Tibial artery (tissue), 4 donors: Measurements from ENCODE around the gene MUC16.

ENCODE experiments used
- DNase-seq, 2 donors: peaks; one replicate each; pipeline ENCODE4 v3.0.0-alpha.2; 2019
- H3K27ac ChIP-seq, 2 donors: fragments of 200-600 bp; sonication (generic) in 1 of 2; 1 replicate in 1 of 2; 2 replicates in 1 of 2; pipeline ENCODE4 v1.5.1; 2018 to 2019; ENCODE audit warnings: mild to moderate bottlenecking in 1 of 2
- H3K27me3 ChIP-seq, 2 donors: fragments of 200-600 bp; sonication (generic) in 1 of 2; one replicate each; pipeline versions ENCODE4 v1.5.1 to v1.6.0; 2016 to 2019
- H3K36me3 ChIP-seq, 3 donors: fragments of 200-600 bp; sonication (generic) in 2 of 3; one replicate each; pipeline ENCODE4 v1.5.1; 2016 to 2019; ENCODE audit warnings: mild to moderate bottlenecking in 2 of 3
- H3K4me1 ChIP-seq, 4 donors: fragments of 200-600 bp; sonication (generic) in 2 of 4; 1 replicate in 3 of 4; 2 replicates in 1 of 4; pipeline ENCODE4 v1.5.1; 2016 to 2019
- H3K4me3 ChIP-seq, 2 donors: fragments of 200-600 bp; sonication (generic) in 1 of 2; 1 replicate in 1 of 2; 2 replicates in 1 of 2; pipeline ENCODE4 v1.5.1; 2018 to 2019; ENCODE audit warnings: mild to moderate bottlenecking in 2 of 2
- H3K9me3 ChIP-seq, 3 donors: fragments of 200-600 bp; sonication (generic) in 1 of 3; one replicate each; pipeline ENCODE4 v1.5.1; 2016 to 2019
- CTCF ChIP-seq, 2 experiments: fragments of 200-600 bp in 1 of 2; fragments of 450-650 bp in 1 of 2; IDR thresholded peaks; one replicate each; pipeline ENCODE4 v1.5.1; 2017 to 2019; ENCODE audit warnings: antibody characterized with exemption in 2 of 2, mild to moderate bottlenecking in 1 of 2, moderate library complexity in 1 of 2
- intact Hi-C: fragments of 100-400 bp; cut with DNase I; formaldehyde crosslinking; loops from one replicate; pipeline ENCODE4 v1.15.0; 2023; ENCODE audit warnings: low total_unique reads

Gene MUC16

DNA sequence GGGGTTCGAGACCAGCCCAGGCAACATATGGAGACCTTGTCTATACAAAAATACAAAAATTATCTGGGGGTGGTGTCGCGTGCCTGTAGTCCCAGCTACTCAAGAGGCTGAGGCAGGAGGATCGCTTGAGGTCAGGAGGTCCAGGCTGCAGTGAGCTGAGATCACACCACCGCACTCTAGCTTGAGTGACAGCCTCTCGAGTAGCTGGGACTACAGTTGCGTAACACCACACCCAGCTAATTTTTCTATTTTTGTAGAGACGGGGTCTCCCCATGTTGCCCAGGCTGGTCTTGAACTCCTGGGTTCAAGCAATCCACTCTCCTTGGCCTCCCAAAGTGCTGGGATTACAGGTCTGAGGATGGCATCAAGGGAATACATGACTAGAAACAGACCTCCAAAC is 30.8 kb upstream of the MUC16 start:
- Histone ChIP-seq H3K27me3 (no peaks in the 10 kb centered on the region), H3K36me3 (no peaks in the 10 kb centered on the region), H3K4me3 (no peak overlapping the region), H3K9me3 (no peaks in the 10 kb centered on the region), H3K4me1 (no peaks in the 10 kb centered on the region), H3K27ac (no peak overlapping the region)
- intact Hi-C loops = no loop called here
- no peak for DNase-seq
- no peak for TF ChIP-seq CTCF (IDR thresholded peaks at IDR 0.05)

DNA sequence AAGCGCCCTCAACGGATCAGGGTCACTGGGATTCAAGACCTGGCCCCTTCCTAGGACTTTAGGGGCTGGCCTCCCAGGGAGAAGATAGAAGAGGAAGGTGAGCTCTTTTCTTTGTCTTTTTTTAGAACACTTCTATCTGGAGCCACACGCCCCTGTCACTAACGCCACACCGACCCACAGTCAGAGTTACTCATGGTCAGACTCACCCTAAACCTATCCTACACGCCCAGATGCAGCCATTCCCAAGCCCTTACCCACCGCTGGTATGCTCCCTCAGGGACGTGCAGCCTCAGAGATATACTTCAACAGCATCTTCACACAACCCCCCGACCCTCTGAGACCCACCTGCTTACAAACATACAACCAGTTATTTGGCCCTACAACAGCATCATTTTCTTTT is 29.9 kb upstream of the MUC16 start:
- no peaks in the 10 kb centered on the region for H3K4me1 ChIP-seq
- no peak for TF ChIP-seq CTCF (IDR thresholded peaks at IDR 0.05)
- DNase-seq = no peak

DNA sequence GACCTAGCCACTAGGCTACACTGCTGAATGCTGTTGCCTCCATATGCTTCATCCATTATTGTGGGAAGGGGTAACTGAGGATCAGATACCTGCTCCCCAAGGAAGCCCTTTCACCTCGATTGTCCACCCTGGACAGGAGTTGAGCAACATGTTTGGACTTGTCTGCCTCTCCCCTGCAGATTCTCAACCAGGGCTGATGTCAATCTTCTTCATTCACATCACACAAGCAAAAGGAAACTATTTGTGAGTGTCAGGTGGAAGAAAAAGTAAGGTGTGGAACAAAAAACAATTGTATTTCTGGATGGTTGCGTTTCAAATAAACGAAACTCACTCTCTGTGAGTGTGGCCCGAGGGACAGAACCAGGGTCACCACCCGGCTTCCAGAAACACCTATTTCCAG is 29.5 kb upstream of the MUC16 start:
- no peaks in the 10 kb centered on the region for H3K4me1 ChIP-seq
- no peaks in the 10 kb centered on the region for H3K27me3 ChIP-seq
- no peaks in the 10 kb centered on the region for H3K36me3 ChIP-seq
- DNase-seq = no peak
- no peak for TF ChIP-seq CTCF (IDR thresholded peaks at IDR 0.05)
- H3K9me3 ChIP-seq = no peaks in the 10 kb centered on the region
- intact Hi-C loops = no loop called here
- no peak overlapping the region for H3K27ac ChIP-seq
- H3K4me3 ChIP-seq = no peak overlapping the region

More for the DNA sequence above, 29.9 kb upstream of the MUC16 start:
- no peaks in the 10 kb centered on the region for H3K36me3 ChIP-seq
- H3K27me3 ChIP-seq = no peaks in the 10 kb centered on the region
- no peaks in the 10 kb centered on the region for H3K9me3 ChIP-seq
- H3K4me3 ChIP-seq = no peak overlapping the region
- intact Hi-C loops = no loop called here
- H3K27ac ChIP-seq = no peak overlapping the region

DNA sequence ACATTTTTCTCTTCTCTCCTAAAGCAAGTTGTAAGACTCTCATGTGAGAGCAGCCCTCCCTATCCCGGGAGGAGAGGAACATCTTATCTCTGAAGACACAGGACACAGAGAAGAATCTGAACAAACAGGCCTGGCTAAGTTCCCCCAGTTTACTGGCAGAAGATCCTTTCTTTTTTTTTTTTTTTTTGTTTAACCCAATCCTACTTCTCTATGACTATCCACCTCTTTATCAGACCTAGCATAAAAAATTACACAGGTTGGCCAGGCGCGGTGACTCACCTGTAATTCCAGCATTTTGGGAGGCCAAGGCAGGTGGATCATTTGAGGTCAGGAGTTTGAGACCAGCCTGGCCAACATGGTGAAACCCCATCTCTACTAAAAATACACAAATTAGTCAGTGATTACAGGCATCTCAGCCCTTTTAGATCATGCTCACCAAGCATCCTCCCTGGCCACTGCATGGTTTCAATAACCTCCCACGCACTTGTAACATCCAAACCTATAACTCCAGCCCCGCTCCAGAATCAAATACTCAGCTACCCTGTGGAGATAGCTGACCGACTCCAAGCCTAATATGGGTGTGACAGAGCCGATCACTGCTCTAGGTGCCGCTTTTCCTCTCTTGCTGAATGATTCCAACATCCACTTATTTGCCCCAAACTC is 27.3 kb upstream of the MUC16 start:
- Histone ChIP-seq H3K4me3 (no peak overlapping the region), H3K27me3 (no peaks in the 10 kb centered on the region), H3K36me3 (no peaks in the 10 kb centered on the region), H3K9me3 (no peaks in the 10 kb centered on the region), H3K27ac (no peak overlapping the region), H3K4me1 (no peaks in the 10 kb centered on the region)
- intact Hi-C loops = no loop called here
- no peak for DNase-seq
- no peak for TF ChIP-seq CTCF (IDR thresholded peaks at IDR 0.05)

- Histone ChIP-seq H3K27ac (no peak overlapping the region), H3K27me3 (no peaks in the 10 kb centered on the region), H3K9me3 (no peaks in the 10 kb centered on the region), H3K4me1 (no peaks in the 10 kb centered on the region), H3K36me3 (no peaks in the 10 kb centered on the region), H3K4me3 (no peak overlapping the region)
- no peak for DNase-seq
- intact Hi-C loops = no loop called here
- TF ChIP-seq CTCF (IDR thresholded peaks at IDR 0.05) = no peak
These were observed 22.0 kb upstream of the MUC16 start for GRCh38 chr19:9032136-9032631.
